Common myeloid progenitor, CD34-positive (primary cell): ENCODE measurements around the gene PELI2.
A peak's percentile ranks its signal among the peaks of the same experiment; 100 is the strongest.

ENCODE experiments used
- CTCF ChIA-PET: fragments of 350-600 bp; sonication (Branson Sonifier 250); formaldehyde crosslinking; loops from one replicate; lab custom pipeline; 2021; ENCODE audit warnings: antibody characterized with exemption; lab: Charles Lee
- POLR2A ChIA-PET: fragments of 350-600 bp; sonication (Branson Sonifier 250); formaldehyde crosslinking; loops from one replicate; lab custom pipeline; 2021; ENCODE audit warnings: antibody characterized with exemption; lab: Charles Lee
- DNase-seq, 3 donors: peaks; one replicate each; pipeline versions ENCODE4 v3.0.0 to v3.0.0-alpha.2; 2013
- H3K27ac ChIP-seq, 2 experiments: 1 replicate in 1 of 2; 2 replicates in 1 of 2; pipeline ENCODE4 v1.7.0; 2013; ENCODE audit warnings: inconsistent platforms in 2 of 2, low read length in 2 of 2, mild to moderate bottlenecking in 2 of 2, low read depth in 1 of 2, moderate library complexity in 1 of 2; ENCODE audit not compliant: severe bottlenecking in 2 of 2, insufficient read depth in 1 of 2, poor library complexity in 1 of 2
- H3K27me3 ChIP-seq, 5 experiments: replicated peaks in 2 of 5; 1 replicate in 3 of 5; 2 replicates in 2 of 5; pipeline versions ENCODE4 v1.6.1 to v1.7.0; 2013; ENCODE audit warnings: low read length in 4 of 5, mild to moderate bottlenecking in 2 of 5, moderate library complexity in 2 of 5, inconsistent platforms in 1 of 5; ENCODE audit not compliant: insufficient read depth in 5 of 5, control insufficient read depth in 4 of 5
- H3K36me3 ChIP-seq, 4 experiments: 1 replicate in 2 of 4; 2 replicates in 2 of 4; pipeline versions ENCODE4 v1.6.1 to v1.7.0; 2013; ENCODE audit warnings: low read length in 3 of 4, control low read depth in 1 of 4, mild to moderate bottlenecking in 1 of 4; ENCODE audit not compliant: control insufficient read depth in 4 of 4, insufficient read depth in 4 of 4
- H3K4me1 ChIP-seq, 4 experiments: 1 replicate in 3 of 4; 2 replicates in 1 of 4; pipeline versions ENCODE4 v1.6.1 to v1.7.1; 2013; ENCODE audit warnings: low read length in 3 of 4, mild to moderate bottlenecking in 3 of 4, control low read depth in 1 of 4, inconsistent platforms in 1 of 4, moderate library complexity in 1 of 4; ENCODE audit not compliant: control insufficient read depth in 4 of 4, insufficient read depth in 4 of 4; ENCODE audit errors: control extremely low read depth in 1 of 4
- H3K4me3 ChIP-seq, 7 experiments: 1 replicate in 4 of 7; 2 replicates in 3 of 7; pipeline versions ENCODE4 v1.5.1 to v1.7.0; 2013; ENCODE audit warnings: mild to moderate bottlenecking in 7 of 7, low read length in 6 of 7, moderate library complexity in 6 of 7, inconsistent platforms in 2 of 7, low read depth in 2 of 7, control low read depth in 1 of 7; ENCODE audit not compliant: insufficient read depth in 4 of 7, control insufficient read depth in 1 of 7; ENCODE audit errors: extremely low read depth in 1 of 7
- H3K9me3 ChIP-seq, 5 experiments: 1 replicate in 4 of 5; 2 replicates in 1 of 5; pipeline versions ENCODE4 v1.6.1 to v1.7.1; 2013; ENCODE audit warnings: low read length in 4 of 5, mild to moderate bottlenecking in 2 of 5, inconsistent platforms in 1 of 5, low read depth in 1 of 5, moderate library complexity in 1 of 5; ENCODE audit not compliant: control insufficient read depth in 4 of 5, insufficient read depth in 2 of 5; ENCODE audit errors: control extremely low read depth in 1 of 5
- WGBS: methylation state at CpG from one replicate; pipeline ENCODE4 v1.1.5; 2013; ENCODE audit not compliant: insufficient coverage; 5-methylcytosine and 5-hydroxymethylcytosine counted together

Gene PELI2

DNA sequence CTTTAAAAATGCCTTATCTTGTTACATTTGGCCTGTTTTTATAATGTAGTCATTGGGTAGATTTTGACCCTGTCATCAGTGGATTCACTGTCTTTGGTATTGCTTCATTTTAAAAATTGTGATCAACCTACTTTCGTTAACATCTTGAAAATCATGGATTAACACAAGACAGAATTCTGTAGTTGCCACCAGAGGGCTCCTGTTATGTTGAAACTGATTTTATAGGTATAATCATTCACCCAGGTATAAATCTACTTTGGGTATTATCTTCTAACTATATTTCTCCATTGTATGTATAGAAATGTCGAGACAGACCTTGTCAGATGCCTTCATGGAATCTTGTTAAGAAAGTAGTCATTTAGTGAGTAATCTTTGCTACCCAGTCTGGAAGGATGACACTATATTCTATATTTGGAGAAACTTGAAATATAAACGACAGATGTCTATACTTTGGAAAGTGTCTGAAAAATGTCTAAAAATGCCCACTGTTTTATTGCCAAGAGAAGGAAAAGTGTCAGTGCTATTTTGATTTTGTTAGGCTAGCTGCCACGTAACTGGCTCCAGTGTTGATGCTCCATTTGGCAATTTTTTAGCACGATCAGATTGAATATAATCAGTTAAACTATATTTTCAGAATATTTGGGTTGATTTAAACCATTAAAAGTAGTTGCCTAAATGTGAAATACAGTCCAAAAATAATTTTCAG lies 129.4 kb downstream of the PELI2 start:
- H3K27ac ChIP-seq, result no peak overlapping the region
- H3K27me3 ChIP-seq, result no peaks in the 10 kb centered on the region
- no peaks in the 10 kb centered on the region for H3K9me3 ChIP-seq
- H3K4me3 ChIP-seq, result no peak overlapping the region
- 100% methylated on average over 1 of the region's 5 CpGs for WGBS
- peak; percentile 12 to 47 (median 34) for DNase-seq
- ChIA-PET POLR2A (no interaction called here), CTCF (interaction anchor here (1.2 to 2.2 kb wide), 2 partner anchors 93 to 175 kb away, joined by 3 to 5 read pairs; no protein-coding TSS in a partner anchor)
- H3K4me1 ChIP-seq, result peaks cover 0 to 5% (median 0%) of the 10 kb centered on the region in 4 experiments
- peaks cover 0 to 13% (median 2%) of the 10 kb centered on the region in 4 experiments for H3K36me3 ChIP-seq

- Histone ChIP-seq H3K9me3 (no peaks in the 10 kb centered on the region), H3K4me3 (no peak overlapping the region), H3K27me3 (no peaks in the 10 kb centered on the region), H3K27ac (peak overlapping the region in 1 of 2 experiments; percentile 22), H3K36me3 (peaks cover 2 to 12% (median 4%) of the 10 kb centered on the region in 4 experiments), H3K4me1 (peaks cover 0 to 5% (median 0%) of the 10 kb centered on the region in 4 experiments)
- WGBS, result 100% methylated on average over 3 of the region's 5 CpGs
- ChIA-PET CTCF (interaction anchor here (1.2 kb wide), 1 partner anchor 92 kb away, joined by 3 read pairs; no protein-coding TSS in a partner anchor), POLR2A (no interaction called here)
- DNase-seq, result no peak
Observed at GRCh38 chr14:56248442-56248841, 130.2 kb downstream of the PELI2 start.

DNA sequence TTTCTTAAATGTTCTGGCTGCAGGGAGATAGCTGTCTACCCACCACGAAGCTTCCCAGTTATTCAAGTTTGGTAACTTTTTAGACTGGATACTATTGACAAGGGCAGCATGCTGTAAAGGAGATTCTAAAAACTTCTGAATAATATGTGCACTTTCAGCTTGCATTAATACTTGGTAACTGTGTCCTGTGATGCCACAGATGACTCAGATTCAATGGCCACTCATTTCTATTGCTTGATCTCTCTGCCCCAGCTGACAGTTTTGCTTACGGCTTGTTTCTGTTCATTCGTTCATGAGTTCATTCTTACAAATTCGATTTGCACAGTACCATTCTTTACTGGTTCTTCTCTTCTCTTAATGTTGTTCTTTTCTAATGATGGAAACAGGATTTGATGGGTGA lies 142.8 kb downstream of the PELI2 start:
- no peaks in the 10 kb centered on the region for H3K4me1 ChIP-seq
- no peak overlapping the region for H3K4me3 ChIP-seq
- peaks cover 0 to 2% (median 0%) of the 10 kb centered on the region in 4 experiments for H3K36me3 ChIP-seq
- no peak overlapping the region for H3K27ac ChIP-seq
- H3K27me3 ChIP-seq, result no peaks in the 10 kb centered on the region
- ChIA-PET CTCF (no interaction called here), POLR2A (no interaction called here)
- 100% methylated on average over 2 of the region's 4 CpGs for WGBS
- peaks cover 0 to 13% (median 2%) of the 10 kb centered on the region in 5 experiments for H3K9me3 ChIP-seq
- no peak for DNase-seq

DNA sequence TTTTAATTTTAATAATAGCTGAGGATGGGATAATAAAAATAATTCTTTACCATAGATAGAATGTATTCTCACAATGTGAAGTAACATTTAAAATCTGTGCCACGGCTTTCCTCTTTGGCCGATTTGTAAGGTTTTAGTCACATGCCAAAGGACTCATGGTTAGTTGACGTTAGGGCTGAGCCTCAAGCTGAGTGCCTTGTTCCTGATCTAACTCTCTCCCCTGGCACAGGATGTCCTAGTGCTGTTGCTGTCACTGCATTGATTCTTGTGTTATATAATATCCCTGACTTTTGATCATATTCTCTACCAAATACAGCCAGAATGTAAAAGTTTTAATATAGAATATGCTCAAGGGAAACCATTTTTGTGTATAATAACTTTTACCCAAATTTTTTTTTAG lies 144.3 kb downstream of the PELI2 start:
- peaks cover 0 to 2% (median 0%) of the 10 kb centered on the region in 4 experiments for H3K36me3 ChIP-seq
- H3K4me3 ChIP-seq, result no peak overlapping the region
- H3K27me3 ChIP-seq, result no peaks in the 10 kb centered on the region
- H3K4me1 ChIP-seq, result no peaks in the 10 kb centered on the region
- peaks cover 0 to 10% (median under 1%) of the 10 kb centered on the region in 5 experiments for H3K9me3 ChIP-seq
- 100% methylated on average over 1 of the region's 3 CpGs for WGBS
- DNase-seq, result no peak
- H3K27ac ChIP-seq, result no peak overlapping the region
- ChIA-PET CTCF (no interaction called here), POLR2A (no interaction called here)

DNA sequence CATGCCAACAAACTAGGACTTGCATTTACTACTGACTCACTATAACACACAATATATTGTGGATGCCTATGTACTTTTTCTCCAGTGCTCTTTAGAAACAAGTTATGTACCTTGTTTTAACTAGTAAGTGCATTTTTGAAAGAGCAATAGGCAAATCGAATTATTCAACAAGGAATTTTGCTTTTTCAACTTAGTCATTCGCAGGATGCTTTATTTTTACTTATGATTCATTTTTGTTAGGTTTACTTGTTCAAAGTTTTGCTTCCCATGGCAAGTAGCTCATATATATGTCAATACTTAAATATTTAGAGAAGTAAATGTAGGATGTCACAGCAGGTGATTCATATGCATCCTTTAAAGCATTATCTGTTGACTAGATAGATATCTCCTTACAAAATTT lies 149.8 kb downstream of the PELI2 start:
- DNase-seq, result no peak
- no peaks in the 10 kb centered on the region for H3K9me3 ChIP-seq
- H3K4me1 ChIP-seq, result no peaks in the 10 kb centered on the region
- ChIA-PET POLR2A (no interaction called here), CTCF (no interaction called here)
- H3K4me3 ChIP-seq, result no peak overlapping the region
- no peak overlapping the region for H3K27ac ChIP-seq
- peaks cover 0 to 2% (median 0%) of the 10 kb centered on the region in 4 experiments for H3K36me3 ChIP-seq
- H3K27me3 ChIP-seq, result no peaks in the 10 kb centered on the region
- WGBS, result no CpG with 5 or more reads among the region's 2 CpGs

DNA sequence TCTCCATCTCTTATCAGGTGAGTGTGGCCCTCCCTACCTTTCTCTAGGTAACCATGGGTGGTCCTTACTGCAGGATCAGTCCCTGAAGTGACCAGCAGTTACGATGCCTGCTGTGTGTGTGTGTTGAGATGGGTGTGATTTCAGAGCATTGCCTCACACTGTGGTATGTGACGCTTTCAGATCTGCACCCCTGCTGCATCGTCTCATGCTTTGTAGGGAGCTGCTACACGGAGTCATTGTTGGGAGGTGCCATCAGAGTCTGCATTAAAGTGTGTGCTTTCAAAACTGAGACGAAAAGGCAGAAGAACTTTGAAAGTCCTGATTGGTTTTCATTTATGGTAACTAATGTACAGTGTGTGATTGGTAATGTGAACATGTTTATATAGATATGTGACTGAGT lies 150.5 kb downstream of the PELI2 start:
- DNase-seq, result no peak

GRCh38 chr14:56270921-56271320 lies 152.7 kb downstream of the PELI2 start:
- ChIA-PET POLR2A (no interaction called here), CTCF (no interaction called here)
- no peaks in the 10 kb centered on the region for H3K4me1 ChIP-seq
- 97% methylated on average over 6 of the region's 8 CpGs for WGBS
- H3K4me3 ChIP-seq, result no peak overlapping the region
- no peaks in the 10 kb centered on the region for H3K36me3 ChIP-seq
- no peaks in the 10 kb centered on the region for H3K9me3 ChIP-seq
- H3K27me3 ChIP-seq, result no peaks in the 10 kb centered on the region
- H3K27ac ChIP-seq, result no peak overlapping the region
- DNase-seq, result no peak

More for the DNA sequence above, 150.5 kb downstream of the PELI2 start:
- Histone ChIP-seq H3K27ac (no peak overlapping the region), H3K36me3 (peaks cover 0 to 2% (median 0%) of the 10 kb centered on the region in 4 experiments), H3K9me3 (no peaks in the 10 kb centered on the region), H3K4me1 (no peaks in the 10 kb centered on the region), H3K4me3 (no peak overlapping the region), H3K27me3 (no peaks in the 10 kb centered on the region)
- ChIA-PET CTCF (interaction anchor here (1.5 kb wide), 1 partner anchor 15 kb away, joined by 3 read pairs; no protein-coding TSS in a partner anchor), POLR2A (no interaction called here)
- 97% methylated on average over 5 of the region's 5 CpGs for WGBS
